DND-41 (cell line): Measurements from ENCODE around the gene DISC1.

ENCODE experiments used
- EZH2 ChIP-seq: IDR thresholded peaks from 3 replicates; pipeline ENCODE4 v1.6.1; 2012; ENCODE audit warnings: borderline replicate concordance, low read depth, mild to moderate bottlenecking, moderate library complexity, low read length, inconsistent platforms; ENCODE audit not compliant: severe bottlenecking
- TF ChIP-seq, protein P1 (sequence below): IDR thresholded peaks from 2 replicates; pipeline ENCODE4 v1.5.1; 2012; ENCODE audit warnings: borderline replicate concordance, low read length, moderate library complexity, mild to moderate bottlenecking; ENCODE audit not compliant: poor library complexity, severe bottlenecking; ENCODE audit errors: extremely low read depth

- TF ChIP-seq, protein P1, sequence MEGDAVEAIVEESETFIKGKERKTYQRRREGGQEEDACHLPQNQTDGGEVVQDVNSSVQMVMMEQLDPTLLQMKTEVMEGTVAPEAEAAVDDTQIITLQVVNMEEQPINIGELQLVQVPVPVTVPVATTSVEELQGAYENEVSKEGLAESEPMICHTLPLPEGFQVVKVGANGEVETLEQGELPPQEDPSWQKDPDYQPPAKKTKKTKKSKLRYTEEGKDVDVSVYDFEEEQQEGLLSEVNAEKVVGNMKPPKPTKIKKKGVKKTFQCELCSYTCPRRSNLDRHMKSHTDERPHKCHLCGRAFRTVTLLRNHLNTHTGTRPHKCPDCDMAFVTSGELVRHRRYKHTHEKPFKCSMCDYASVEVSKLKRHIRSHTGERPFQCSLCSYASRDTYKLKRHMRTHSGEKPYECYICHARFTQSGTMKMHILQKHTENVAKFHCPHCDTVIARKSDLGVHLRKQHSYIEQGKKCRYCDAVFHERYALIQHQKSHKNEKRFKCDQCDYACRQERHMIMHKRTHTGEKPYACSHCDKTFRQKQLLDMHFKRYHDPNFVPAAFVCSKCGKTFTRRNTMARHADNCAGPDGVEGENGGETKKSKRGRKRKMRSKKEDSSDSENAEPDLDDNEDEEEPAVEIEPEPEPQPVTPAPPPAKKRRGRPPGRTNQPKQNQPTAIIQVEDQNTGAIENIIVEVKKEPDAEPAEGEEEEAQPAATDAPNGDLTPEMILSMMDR, result no peak
- TF ChIP-seq EZH2, result no peak
These were observed 191.2 kb downstream of the DISC1 start for GRCh38 chr1:231817801-231818200.
